Activated CD8-positive, alpha-beta memory T cell treated with anti-CD3 and anti-CD28 coated beads, Interleukin-2, amount 10 ng/mL, durations not matched to agents 7 days and 5 days (primary cell): ENCODE results near the gene GPC6. TPM values are rescaled to one million over a fixed set of nuclear protein-coding genes. Genes with fewer than 3 reads are reported as not detected.
A peak's percentile ranks its signal among the peaks of the same experiment; 100 is the strongest.

Source experiments
- ATAC-seq: fragments of 150-1000 bp; cut with Tn5 transposase; one replicate; pipeline ENCODE4 v1.10.0; 2021; ENCODE audit warnings: moderate library complexity
- CTCF ChIA-PET: fragments of 350-600 bp; sonication (Branson Sonifier 250); formaldehyde crosslinking; loops from one replicate; lab custom pipeline; 2021; ENCODE audit warnings: antibody characterized with exemption; lab: Charles Lee
- DNase-seq: peaks from one replicate; pipeline ENCODE4 v3.0.0-alpha.2; 2020
- H3K27ac Mint-ChIP-seq: one replicate; pipeline ENCODE4 v1.8.0; 2021; ENCODE audit warnings: mild to moderate bottlenecking, mixed read lengths
- H3K27me3 Mint-ChIP-seq: one replicate; pipeline ENCODE4 v1.8.0; 2021; ENCODE audit warnings: mixed read lengths
- H3K36me3 Mint-ChIP-seq: one replicate; pipeline ENCODE4 v1.8.0; 2021; ENCODE audit warnings: mild to moderate bottlenecking, mixed read lengths
- H3K4me1 Mint-ChIP-seq: one replicate; pipeline ENCODE4 v1.8.0; 2021; ENCODE audit warnings: mixed read lengths
- H3K4me3 Mint-ChIP-seq: one replicate; pipeline ENCODE4 v1.8.0; 2021; ENCODE audit warnings: mild to moderate bottlenecking, moderate library complexity, mixed read lengths
- H3K9me3 Mint-ChIP-seq: one replicate; pipeline ENCODE4 v1.8.0; 2022; ENCODE audit warnings: low read depth, mixed read lengths
- total RNA-seq, 2 experiments: library from RNA; stranded (reverse); gene quantifications; one replicate each; pipeline ENCODE4 v1.2.3, GENCODE V29; 2021

The GPC6 gene
- total RNA-seq, 2 experiments from 2014 or later: not detected

GRCh38 chr13:94323764-94324758 lies 1097.5 kb downstream of the GPC6 start:
- Mint-ChIP-seq H3K9me3 (peaks cover 6% of the 10 kb centered on the region), H3K4me1 (peaks cover 76% of the 10 kb centered on the region), H3K27me3 (no peaks in the 10 kb centered on the region), H3K4me3 (peak overlapping the region; percentile 68), H3K27ac (peak overlapping the region; percentile 99), H3K36me3 (peaks cover 35% of the 10 kb centered on the region)
- DNase-seq: peak; percentile 74
- peak; percentile 95 for ATAC-seq
- CTCF ChIA-PET: interaction anchor here (0.8 to 2.2 kb wide), 6 partner anchors 8 to 37 kb away, joined by 3 to 8 read pairs (median 4); no protein-coding TSS in a partner anchor

- ATAC-seq: no peak
- Mint-ChIP-seq H3K4me1 (peaks cover 74% of the 10 kb centered on the region), H3K27ac (peak overlapping the region; percentile 99), H3K27me3 (peaks cover 1% of the 10 kb centered on the region), H3K4me3 (no peak overlapping the region), H3K36me3 (peaks cover 35% of the 10 kb centered on the region), H3K9me3 (peaks cover 6% of the 10 kb centered on the region)
- CTCF ChIA-PET: interaction anchor here (2.2 kb wide), 1 partner anchor 36 kb away, joined by 8 read pairs; no protein-coding TSS in a partner anchor
- DNase-seq: no peak
Measured at GRCh38 chr13:94324767-94325540, 1098.3 kb downstream of the GPC6 start.

DNA sequence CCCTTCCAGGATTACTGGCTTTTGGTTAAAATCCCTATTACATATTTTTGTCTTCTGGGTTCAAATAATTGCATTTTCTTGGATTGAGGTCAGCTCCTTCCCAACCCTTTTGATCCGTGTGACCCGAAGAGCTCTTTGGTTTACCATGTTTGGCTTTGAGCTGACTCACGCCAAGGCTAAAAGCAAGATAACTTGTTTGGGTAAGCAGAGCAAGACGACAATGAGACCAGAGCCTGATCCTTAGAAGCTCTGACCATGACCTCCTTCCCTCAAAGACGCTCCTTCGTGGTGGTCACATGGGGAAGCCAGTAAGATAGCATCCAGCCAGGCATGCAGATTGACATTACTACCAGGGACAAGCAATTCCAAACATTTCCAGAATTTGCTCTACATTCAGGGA lies 1099.0 kb downstream of the GPC6 start:
- H3K36me3 Mint-ChIP-seq: peaks cover 30% of the 10 kb centered on the region
- peaks cover 3% of the 10 kb centered on the region for H3K27me3 Mint-ChIP-seq
- no peak overlapping the region for H3K27ac Mint-ChIP-seq
- DNase-seq (no peak), ATAC-seq (no peak)
- peaks cover 6% of the 10 kb centered on the region for H3K9me3 Mint-ChIP-seq
- no peak overlapping the region for H3K4me3 Mint-ChIP-seq
- peaks cover 76% of the 10 kb centered on the region for H3K4me1 Mint-ChIP-seq
- CTCF ChIA-PET: no interaction called here

DNA sequence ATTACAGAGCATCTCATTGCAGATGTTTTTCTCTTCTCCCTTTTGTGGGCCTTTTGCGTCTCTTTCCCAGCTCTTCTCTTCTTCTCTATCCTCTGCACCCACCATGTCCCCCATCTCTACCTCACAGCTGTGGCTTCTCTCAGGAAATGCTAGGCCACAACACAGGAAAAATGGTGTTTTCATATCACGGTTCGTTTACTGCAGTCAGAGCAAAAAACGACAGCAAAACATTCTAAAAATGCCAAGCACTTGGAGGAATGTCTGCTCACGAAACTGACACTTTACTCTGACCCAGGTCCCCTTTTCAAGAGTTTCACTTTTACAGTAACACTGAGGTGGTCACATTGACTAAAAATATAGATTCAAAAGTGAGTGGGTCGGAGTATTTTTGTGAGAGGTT lies 1100.7 kb downstream of the GPC6 start:
- DNase-seq (peak; percentile 58), ATAC-seq (peak; percentile 52)
- peaks cover 3% of the 10 kb centered on the region for H3K27me3 Mint-ChIP-seq
- peak overlapping the region; percentile 48 for H3K4me3 Mint-ChIP-seq
- H3K27ac Mint-ChIP-seq: peak overlapping the region; percentile 91
- peaks cover 73% of the 10 kb centered on the region for H3K4me1 Mint-ChIP-seq
- H3K36me3 Mint-ChIP-seq: peaks cover 18% of the 10 kb centered on the region
- H3K9me3 Mint-ChIP-seq: no peaks in the 10 kb centered on the region
- CTCF ChIA-PET: interaction anchor here (1.2 to 1.3 kb wide), 2 partner anchors 12 to 35 kb away, joined by 3 read pairs; no protein-coding TSS in a partner anchor

GRCh38 chr13:94328381-94329041 lies 1101.9 kb downstream of the GPC6 start:
- H3K27ac Mint-ChIP-seq: peak overlapping the region; percentile 91
- no peak overlapping the region for H3K4me3 Mint-ChIP-seq
- ATAC-seq: no peak
- no peak for DNase-seq
- peaks cover 63% of the 10 kb centered on the region for H3K4me1 Mint-ChIP-seq
- peaks cover 19% of the 10 kb centered on the region for H3K36me3 Mint-ChIP-seq
- H3K9me3 Mint-ChIP-seq: no peaks in the 10 kb centered on the region
- H3K27me3 Mint-ChIP-seq: peaks cover 11% of the 10 kb centered on the region
- CTCF ChIA-PET: no interaction called here

GRCh38 chr13:94329277-94329676 lies 1102.7 kb downstream of the GPC6 start:
- ATAC-seq: no peak
- DNase-seq: no peak
- CTCF ChIA-PET: no interaction called here
- Mint-ChIP-seq H3K9me3 (no peaks in the 10 kb centered on the region), H3K27ac (no peak overlapping the region), H3K36me3 (peaks cover 19% of the 10 kb centered on the region), H3K27me3 (peaks cover 14% of the 10 kb centered on the region), H3K4me1 (peaks cover 57% of the 10 kb centered on the region), H3K4me3 (no peak overlapping the region)

DNA sequence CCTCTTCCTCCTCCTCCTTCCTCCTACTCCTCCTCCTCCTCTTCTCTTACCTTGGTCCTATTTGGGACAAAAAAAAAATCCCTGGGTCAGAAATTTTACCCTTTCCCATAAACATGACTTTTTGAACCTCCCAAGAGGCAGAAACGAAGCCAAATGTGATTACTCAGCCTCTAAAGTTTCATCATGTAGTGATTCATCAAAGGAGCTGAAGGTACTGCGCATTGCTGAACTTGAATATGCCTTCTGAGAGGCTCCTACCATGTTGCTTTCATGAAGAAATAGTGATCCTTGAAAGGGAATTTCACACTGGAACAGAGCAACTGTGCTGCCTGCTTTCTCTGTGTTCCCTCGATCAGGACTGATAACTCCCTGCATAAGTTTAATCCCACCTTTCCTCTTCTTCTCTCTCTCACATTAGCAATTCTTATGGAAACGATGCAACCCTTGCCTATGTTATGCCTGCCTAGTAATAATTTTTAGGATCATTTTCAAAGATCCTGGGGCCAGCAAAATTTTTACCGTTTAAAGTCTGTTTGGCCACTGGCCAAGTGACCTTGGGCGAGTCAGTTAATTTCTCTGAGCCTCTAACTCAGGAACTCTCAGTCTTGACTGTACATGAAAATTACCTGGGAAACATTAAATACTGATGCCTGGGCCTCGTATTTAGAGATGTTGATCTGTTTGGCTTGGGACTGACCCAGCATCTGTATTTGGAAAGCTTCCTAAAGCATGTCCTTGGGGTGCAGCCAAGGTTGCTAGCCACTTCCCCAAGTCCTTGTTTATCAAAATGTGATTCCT lies 1103.3 kb downstream of the GPC6 start:
- peaks cover 51% of the 10 kb centered on the region for H3K4me1 Mint-ChIP-seq
- peaks cover 14% of the 10 kb centered on the region for H3K27me3 Mint-ChIP-seq
- H3K9me3 Mint-ChIP-seq: no peaks in the 10 kb centered on the region
- DNase-seq (no peak), ATAC-seq (no peak)
- CTCF ChIA-PET: interaction anchor here (0.9 kb wide), 1 partner anchor 12 kb away, joined by 3 read pairs; no protein-coding TSS in a partner anchor
- H3K4me3 Mint-ChIP-seq: no peak overlapping the region
- peaks cover 18% of the 10 kb centered on the region for H3K36me3 Mint-ChIP-seq
- H3K27ac Mint-ChIP-seq: no peak overlapping the region

GRCh38 chr13:94330552-94331071 lies 1104.0 kb downstream of the GPC6 start:
- Mint-ChIP-seq H3K9me3 (no peaks in the 10 kb centered on the region), H3K4me1 (peaks cover 46% of the 10 kb centered on the region), H3K36me3 (peaks cover 15% of the 10 kb centered on the region), H3K27me3 (peaks cover 14% of the 10 kb centered on the region), H3K4me3 (no peak overlapping the region), H3K27ac (no peak overlapping the region)
- CTCF ChIA-PET: interaction anchor here (0.9 kb wide), 1 partner anchor 12 kb away, joined by 3 read pairs; no protein-coding TSS in a partner anchor
- DNase-seq (no peak), ATAC-seq (no peak)

- CTCF ChIA-PET: interaction anchor here (0.9 kb wide), 1 partner anchor 13 kb away, joined by 3 read pairs; no protein-coding TSS in a partner anchor
- peaks cover 40% of the 10 kb centered on the region for H3K4me1 Mint-ChIP-seq
Measured at GRCh38 chr13:94331281-94331680, 1104.7 kb downstream of the GPC6 start.

DNA sequence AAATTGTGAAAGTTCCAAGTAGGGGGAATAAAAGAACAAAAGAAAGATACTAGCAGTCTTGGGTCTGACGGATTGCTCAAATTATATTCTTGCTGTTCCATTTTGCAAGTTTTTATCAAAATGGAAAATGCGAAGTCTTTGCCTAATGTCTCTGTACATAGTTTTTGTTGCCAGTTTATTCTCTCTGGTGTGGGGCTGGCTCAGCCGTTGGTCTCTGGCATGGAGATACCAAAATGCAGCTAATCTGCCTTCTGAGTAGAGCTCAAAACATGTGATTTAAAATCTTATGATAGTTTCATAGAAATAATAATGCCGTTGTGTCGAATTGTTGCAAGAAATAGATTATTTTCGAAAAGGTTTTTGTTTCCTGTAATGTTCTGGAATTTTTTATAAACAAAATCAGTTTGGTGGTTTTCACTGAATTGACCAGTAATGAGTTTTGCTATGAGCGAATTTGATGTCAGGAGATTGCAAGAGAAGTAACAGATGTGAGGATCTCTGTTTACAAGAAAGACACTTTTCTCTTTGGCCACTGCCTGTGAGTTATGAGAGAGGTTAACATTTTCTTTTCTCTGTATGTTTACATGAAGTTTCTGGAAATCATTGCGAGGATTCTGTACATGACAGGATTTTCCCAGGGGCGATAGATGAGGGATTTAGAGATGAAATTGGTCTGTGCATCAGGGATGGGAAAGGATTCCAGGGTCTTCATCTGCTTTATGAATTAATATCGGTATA lies 1105.9 kb downstream of the GPC6 start:
- H3K9me3 Mint-ChIP-seq: no peaks in the 10 kb centered on the region
- ATAC-seq (no peak), DNase-seq (no peak)
- CTCF ChIA-PET: interaction anchor here (1.0 kb wide), 1 partner anchor 9 kb away, joined by 3 read pairs; no protein-coding TSS in a partner anchor
- peaks cover 17% of the 10 kb centered on the region for H3K27me3 Mint-ChIP-seq
- H3K36me3 Mint-ChIP-seq: peaks cover 5% of the 10 kb centered on the region
- peaks cover 28% of the 10 kb centered on the region for H3K4me1 Mint-ChIP-seq
- no peak overlapping the region for H3K27ac Mint-ChIP-seq
- no peak overlapping the region for H3K4me3 Mint-ChIP-seq

More at GRCh38 chr13:94331281-94331680, 1104.7 kb downstream of the GPC6 start:
- Mint-ChIP-seq H3K27ac (no peak overlapping the region), H3K36me3 (peaks cover 12% of the 10 kb centered on the region), H3K9me3 (no peaks in the 10 kb centered on the region), H3K27me3 (peaks cover 14% of the 10 kb centered on the region), H3K4me3 (no peak overlapping the region)
- ATAC-seq: no peak
- no peak for DNase-seq

DNA sequence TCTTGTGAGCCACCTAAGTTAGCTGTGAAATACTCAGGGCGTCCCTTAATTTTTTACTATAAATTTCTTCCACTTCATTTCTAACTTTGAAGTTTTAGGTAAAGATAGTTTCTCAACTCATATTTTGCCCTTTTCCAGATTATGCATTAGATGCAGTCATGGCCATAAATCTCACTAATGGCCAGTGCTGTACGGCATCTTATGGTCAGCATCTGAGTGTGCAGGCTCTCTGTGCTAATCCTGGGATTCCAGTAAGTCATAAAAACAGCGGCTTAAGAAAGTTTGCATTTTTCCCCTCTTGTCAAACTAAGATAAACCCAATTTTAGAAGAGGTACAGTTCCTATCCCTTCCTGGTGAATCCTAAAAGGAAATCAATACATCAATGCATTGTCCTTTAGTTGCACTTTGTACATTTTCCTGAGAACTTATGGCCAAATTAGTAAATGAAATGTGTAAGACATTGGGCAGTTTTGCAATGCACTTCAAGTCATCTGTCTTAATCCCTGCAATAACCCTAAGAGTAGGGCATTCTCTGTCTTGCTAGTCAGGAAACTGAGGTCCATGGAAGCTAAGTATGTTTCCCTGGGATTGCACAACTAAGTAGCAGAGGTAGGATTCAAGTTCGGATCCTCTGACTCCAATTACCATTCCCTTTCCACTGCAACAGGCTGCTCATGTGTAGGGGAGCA lies 1106.7 kb downstream of the GPC6 start:
- H3K27me3 Mint-ChIP-seq: peaks cover 17% of the 10 kb centered on the region
- no peak overlapping the region for H3K4me3 Mint-ChIP-seq
- ATAC-seq (no peak), DNase-seq (no peak)
- no peaks in the 10 kb centered on the region for H3K9me3 Mint-ChIP-seq
- H3K4me1 Mint-ChIP-seq: peaks cover 27% of the 10 kb centered on the region
- CTCF ChIA-PET: no interaction called here
- H3K36me3 Mint-ChIP-seq: peaks cover 7% of the 10 kb centered on the region
- H3K27ac Mint-ChIP-seq: no peak overlapping the region
